Testis (tissue), 3 donors: Measurements from ENCODE around the gene USE1. TPM values are rescaled to one million over a fixed set of nuclear protein-coding genes. Genes with fewer than 3 reads are reported as not detected.
"Not testable (repeated sequence)": the region's sequence is repeated elsewhere in the genome, so short reads cannot be mapped to it uniquely, and the experiment has no call there.

Experiments used
- DNase-seq: peaks from one replicate; pipeline ENCODE4 v3.0.0-alpha.2; 2019
- H3K27ac ChIP-seq, 2 donors: fragments of 200-600 bp; sonication (generic); one replicate each; pipeline ENCODE4 v1.5.1; 2019
- H3K27me3 ChIP-seq: fragments of 200-600 bp; sonication (generic); one replicate; pipeline ENCODE4 v1.5.1; 2019
- H3K36me3 ChIP-seq: fragments of 200-600 bp; sonication (generic); one replicate; pipeline ENCODE4 v1.5.1; 2017; ENCODE audit warnings: low read depth; ENCODE audit errors: missing control alignments
- H3K4me1 ChIP-seq: fragments of 200-600 bp; sonication (generic); one replicate; pipeline ENCODE4 v1.5.1; 2019
- H3K4me3 ChIP-seq, 2 donors: fragments of 200-600 bp; sonication (generic); one replicate each; pipeline ENCODE4 v1.5.1; 2017 to 2019
- H3K9me3 ChIP-seq: fragments of 200-600 bp; sonication (generic); one replicate; pipeline ENCODE4 v1.5.1; 2017
- CTCF ChIP-seq, 3 experiments: fragments of 450-650 bp in 2 of 3; fragments of 200-600 bp in 1 of 3; sonication (generic) in 1 of 3; IDR thresholded peaks; one replicate each; pipeline ENCODE4 v1.5.1; 2016 to 2019; ENCODE audit warnings: antibody characterized with exemption in 3 of 3, mild to moderate bottlenecking in 2 of 3, moderate library complexity in 1 of 3
- POLR2A ChIP-seq: fragments of 450-650 bp; IDR thresholded peaks from one replicate; pipeline ENCODE4 v1.6.1; 2017; ENCODE audit warnings: antibody characterized with exemption, mild to moderate bottlenecking, moderate library complexity
- WGBS, 2 donors: methylation state at CpG; one replicate each; pipeline ENCODE4 v1.1.5; 2018; 5-methylcytosine and 5-hydroxymethylcytosine counted together
- intact Hi-C: fragments of 100-400 bp; cut with DNase I; formaldehyde crosslinking; loops from one replicate; pipeline ENCODE4 v1.15.1; 2023; ENCODE audit warnings: low total_unique reads
- polyA plus RNA-seq: library from polyadenylated mRNA; stranded (reverse); fragments of 350-450 nt; fragmentation: Illumina TruSeq; extraction: RNeasy Lipid Tissue Mini Kit (QIAGEN cat#74804); gene quantifications from one replicate; pipeline ENCODE4 v1.2.3, GENCODE V29; 2014; ENCODE audit warnings: low read depth, low replicate concordance; ENCODE audit not compliant: insufficient read depth
- total RNA-seq, 2 donors: library from RNA; depleted of rRNA; stranded (reverse); fragments of >200 nt; gene quantifications; one replicate each; pipeline ENCODE4 v1.2.3, GENCODE V29; 2016

USE1 gene
- total and polyA plus RNA-seq, 3 donors from 2014 or later = 15.8 to 33.3 (median 23.8) TPM

- Histone ChIP-seq H3K9me3 (no peaks in the 10 kb centered on the region), H3K36me3 (no peaks in the 10 kb centered on the region), H3K27me3 (no peaks in the 10 kb centered on the region), H3K4me1 (no peaks in the 10 kb centered on the region), H3K4me3 (no peak overlapping the region), H3K27ac (no peak overlapping the region)
- no peak for TF ChIP-seq POLR2A
- TF ChIP-seq CTCF (IDR thresholded peaks at IDR 0.05) = no peak
- DNase-seq = no peak
- intact Hi-C loops = no loop called here
- 83 to 89% methylated on average over 11 of the region's 11 CpGs for WGBS, 2 donors
Observed at GRCh38 chr19:17183858-17184321, 31.3 kb upstream of the USE1 start.

GRCh38 chr19:17184371-17184841 is 30.8 kb upstream of the USE1 start:
- H3K4me3 ChIP-seq = no peak overlapping the region
- intact Hi-C loops = no loop called here
- no peak overlapping the region for H3K27ac ChIP-seq
- no peak for DNase-seq
- TF ChIP-seq POLR2A (no peak), CTCF (IDR thresholded peaks at IDR 0.05) (no peak)
- H3K9me3 ChIP-seq = no peaks in the 10 kb centered on the region
- no peaks in the 10 kb centered on the region for H3K27me3 ChIP-seq
- no peaks in the 10 kb centered on the region for H3K36me3 ChIP-seq
- H3K4me1 ChIP-seq = no peaks in the 10 kb centered on the region
- 84 to 96% methylated on average over 5 to 11 of the region's 12 CpGs for WGBS, 2 donors

GRCh38 chr19:17185590-17185989 is 29.6 kb upstream of the USE1 start:
- Histone ChIP-seq H3K4me3 (no peak overlapping the region), H3K9me3 (no peaks in the 10 kb centered on the region), H3K4me1 (no peaks in the 10 kb centered on the region), H3K36me3 (no peaks in the 10 kb centered on the region), H3K27ac (no peak overlapping the region), H3K27me3 (no peaks in the 10 kb centered on the region)
- no peak for TF ChIP-seq CTCF (IDR thresholded peaks at IDR 0.05)
- no peak for TF ChIP-seq POLR2A
- intact Hi-C loops = no loop called here
- no peak for DNase-seq
- 72 to 90% methylated on average over 6 to 8 of the region's 8 CpGs for WGBS, 2 donors

GRCh38 chr19:17191736-17192135 is 23.4 kb upstream of the USE1 start:
- H3K4me1 ChIP-seq, H3K9me3 ChIP-seq, intact Hi-C loops, DNase-seq, H3K27ac ChIP-seq, H3K36me3 ChIP-seq, H3K27me3 ChIP-seq, H3K4me3 ChIP-seq: not testable (repeated sequence)
- 86 to 96% methylated on average over 6 of the region's 6 CpGs for WGBS, 2 donors

GRCh38 chr19:17192751-17193150 is 22.4 kb upstream of the USE1 start:
- 95 to 96% methylated on average over 22 to 26 of the region's 26 CpGs for WGBS, 2 donors
- no peaks in the 10 kb centered on the region for H3K36me3 ChIP-seq
- no peak overlapping the region for H3K27ac ChIP-seq
- no peak overlapping the region for H3K4me3 ChIP-seq
- no peaks in the 10 kb centered on the region for H3K4me1 ChIP-seq
- DNase-seq = no peak
- no peaks in the 10 kb centered on the region for H3K27me3 ChIP-seq
- intact Hi-C loops = no loop called here
- TF ChIP-seq POLR2A (no peak), CTCF (IDR thresholded peaks at IDR 0.05) (no peak)
- H3K9me3 ChIP-seq = no peaks in the 10 kb centered on the region
